Measurements from ENCODE around the gene ABCC4.

DNA sequence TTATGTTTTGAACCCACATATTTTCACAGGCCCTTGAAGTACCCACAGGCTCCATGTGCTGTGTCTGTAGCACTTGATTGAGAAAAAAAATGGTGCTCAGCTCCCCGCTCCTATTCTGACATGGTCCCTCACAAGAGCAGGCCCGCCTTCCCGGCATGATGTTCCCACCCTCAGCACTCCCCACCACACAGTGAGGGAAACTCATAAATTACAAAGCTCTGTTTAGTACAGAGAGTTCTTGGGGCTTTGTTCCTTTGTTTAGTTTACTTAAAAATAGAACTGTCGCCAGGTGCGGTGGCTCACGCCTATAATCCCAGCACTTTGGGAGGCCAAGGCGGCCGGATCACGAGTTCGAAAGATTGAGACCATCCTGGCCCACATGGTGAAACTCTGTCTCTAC is 25.9 kb upstream of the ABCC4 start:
- TF ChIP-seq CTCF (conservative IDR thresholded peaks at IDR 0.05; ENCODE audit: low read depth, low read length) (no peak), EZH2 (IDR thresholded peaks at IDR 0.05; ENCODE audit: borderline replicate concordance, low read depth, low read length, poor library complexity, severe bottlenecking) (no peak)

All from A673 (cell line).